ENCODE data around the gene WNT9B. TPM values are rescaled to one million over a fixed set of nuclear protein-coding genes. Genes with fewer than 3 reads are reported as not detected.
A peak's percentile ranks its signal among the peaks of the same experiment; 100 is the strongest.

The WNT9B gene
- total and polyA plus RNA-seq, 9 of the 15 experiments (the other 6 are each of a cell fraction or from before 2014, with no cell fraction given) = not detected

DNA sequence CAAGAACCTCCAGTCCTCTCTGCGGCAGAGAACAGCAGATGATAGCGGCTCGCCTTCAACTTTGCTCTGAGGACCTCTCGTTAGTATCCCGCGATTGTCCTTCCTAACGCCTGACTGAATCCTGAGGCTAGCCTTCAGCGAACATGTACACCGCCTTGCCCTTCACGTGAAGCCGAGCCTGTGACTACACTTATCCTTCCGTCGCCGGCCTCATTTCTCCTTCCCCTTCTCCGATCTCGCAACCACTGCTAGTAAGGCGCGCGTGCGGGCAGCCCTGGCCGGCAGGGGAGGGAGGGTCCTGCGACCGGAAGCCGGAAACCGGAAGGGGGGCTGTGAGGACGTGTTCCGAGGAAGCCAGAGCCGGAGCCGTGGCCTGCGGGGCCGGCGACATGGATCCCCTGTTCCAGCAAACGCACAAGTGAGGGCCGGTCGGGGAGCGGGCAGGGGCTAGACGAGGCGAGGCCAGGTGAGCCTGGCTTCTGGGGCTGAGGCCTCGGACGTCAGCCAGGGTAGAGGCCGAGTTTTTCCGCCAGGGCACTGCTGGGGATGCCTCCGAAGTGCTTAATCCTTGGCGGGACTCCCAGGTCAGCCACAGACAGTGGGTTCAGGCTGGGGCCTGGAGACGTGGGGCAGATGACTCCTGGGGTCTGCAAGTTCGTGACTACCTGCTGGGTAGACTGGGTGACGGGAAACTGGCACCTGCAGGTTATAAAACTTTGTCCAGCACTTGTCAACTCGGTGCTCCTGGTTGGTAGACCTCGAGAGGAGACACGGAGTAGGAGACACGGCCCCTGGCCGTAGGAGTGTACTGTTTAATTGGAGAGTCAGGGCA is 71.6 kb downstream of the WNT9B start, which contains the start of gene GOSR2 (continued):
- TF ChIP-seq SRSF7 (optimal IDR thresholded peaks at IDR 0.05; ENCODE audit: low read depth, low read length) (no peak), PRMT5 (CRISPR knock-in tag; IDR thresholded peaks at IDR 0.05) (no peak; the same call in 1 of the 2 replicates), SAFB (IDR thresholded peaks at IDR 0.05; ENCODE audit: borderline replicate concordance, low read depth, low read length) (no peak), ZNF695 (CRISPR knock-in tag; IDR thresholded peaks at IDR 0.05) (no peak), ZNF551 (CRISPR knock-in tag; IDR thresholded peaks at IDR 0.05) (no peak), GATA2 (CRISPR knock-in tag; IDR thresholded peaks at IDR 0.05) (no peak), ZNF76 (CRISPR knock-in tag; IDR thresholded peaks at IDR 0.05; ENCODE audit: borderline replicate concordance) (no peak), ZNF239 (CRISPR knock-in tag; IDR thresholded peaks at IDR 0.05) (peak; percentile 25; the same call in 1 of the 2 replicates), BRF1 (IDR thresholded peaks at IDR 0.05; ENCODE audit: borderline replicate concordance, extremely low read depth, insufficient read length) (no peak), NFIX (CRISPR knock-in tag; IDR thresholded peaks at IDR 0.05; ENCODE audit: low read depth) (no peak), KDM2B (CRISPR knock-in tag; IDR thresholded peaks at IDR 0.05) (no peak), RERE (CRISPR knock-in tag; IDR thresholded peaks at IDR 0.05; ENCODE audit: borderline replicate concordance) (no peak), HOXB6 (CRISPR knock-in tag; IDR thresholded peaks at IDR 0.05; ENCODE audit: borderline replicate concordance) (no peak), ZNF134 (CRISPR knock-in tag; conservative IDR thresholded peaks at IDR 0.05) (no peak; the same call in 1 of the 2 replicates), THRB (CRISPR knock-in tag; conservative IDR thresholded peaks at IDR 0.05) (peak; percentile 69; the same call in 1 of the 2 replicates)
- TF ChIP-seq, protein P1, sequence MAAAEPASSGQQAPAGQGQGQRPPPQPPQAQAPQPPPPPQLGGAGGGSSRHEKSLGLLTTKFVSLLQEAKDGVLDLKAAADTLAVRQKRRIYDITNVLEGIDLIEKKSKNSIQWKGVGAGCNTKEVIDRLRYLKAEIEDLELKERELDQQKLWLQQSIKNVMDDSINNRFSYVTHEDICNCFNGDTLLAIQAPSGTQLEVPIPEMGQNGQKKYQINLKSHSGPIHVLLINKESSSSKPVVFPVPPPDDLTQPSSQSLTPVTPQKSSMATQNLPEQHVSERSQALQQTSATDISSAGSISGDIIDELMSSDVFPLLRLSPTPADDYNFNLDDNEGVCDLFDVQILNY (CRISPR knock-in tag; IDR thresholded peaks at IDR 0.05) = no peak; the same call in 1 of the 2 replicates
- TF ChIP-seq, protein P2, sequence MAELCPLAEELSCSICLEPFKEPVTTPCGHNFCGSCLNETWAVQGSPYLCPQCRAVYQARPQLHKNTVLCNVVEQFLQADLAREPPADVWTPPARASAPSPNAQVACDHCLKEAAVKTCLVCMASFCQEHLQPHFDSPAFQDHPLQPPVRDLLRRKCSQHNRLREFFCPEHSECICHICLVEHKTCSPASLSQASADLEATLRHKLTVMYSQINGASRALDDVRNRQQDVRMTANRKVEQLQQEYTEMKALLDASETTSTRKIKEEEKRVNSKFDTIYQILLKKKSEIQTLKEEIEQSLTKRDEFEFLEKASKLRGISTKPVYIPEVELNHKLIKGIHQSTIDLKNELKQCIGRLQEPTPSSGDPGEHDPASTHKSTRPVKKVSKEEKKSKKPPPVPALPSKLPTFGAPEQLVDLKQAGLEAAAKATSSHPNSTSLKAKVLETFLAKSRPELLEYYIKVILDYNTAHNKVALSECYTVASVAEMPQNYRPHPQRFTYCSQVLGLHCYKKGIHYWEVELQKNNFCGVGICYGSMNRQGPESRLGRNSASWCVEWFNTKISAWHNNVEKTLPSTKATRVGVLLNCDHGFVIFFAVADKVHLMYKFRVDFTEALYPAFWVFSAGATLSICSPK (IDR thresholded peaks at IDR 0.05; ENCODE audit: borderline replicate concordance) = no peak

All from K562 (cell line).